DND-41 (cell line): ENCODE data around the gene KLF13.

Source experiments
- CTCF ChIP-seq: IDR thresholded peaks from 2 replicates; pipeline ENCODE4 v1.5.1; 2012; ENCODE audit warnings: borderline replicate concordance, low read length, moderate library complexity, mild to moderate bottlenecking; ENCODE audit not compliant: poor library complexity, severe bottlenecking; ENCODE audit errors: extremely low read depth
- EZH2 ChIP-seq: IDR thresholded peaks from 3 replicates; pipeline ENCODE4 v1.6.1; 2012; ENCODE audit warnings: borderline replicate concordance, low read depth, mild to moderate bottlenecking, moderate library complexity, low read length, inconsistent platforms; ENCODE audit not compliant: severe bottlenecking

- TF ChIP-seq EZH2: no peak
- TF ChIP-seq CTCF: no peak
Measured at GRCh38 chr15:31336593-31337295, 10.1 kb downstream of the KLF13 start.
